Measurements from ENCODE around the gene FBXO46. TPM values are rescaled to one million over a fixed set of nuclear protein-coding genes. Genes with fewer than 3 reads are reported as not detected.
A peak's percentile ranks its signal among the peaks of the same experiment; 100 is the strongest.

The FBXO46 gene
- total RNA-seq, 1 experiment from 2014 or later = 43.9 TPM

GRCh38 chr19:45763691-45764294 is 33.1 kb upstream of the FBXO46 start:
- Mint-ChIP-seq H3K27me3 (ENCODE audit: low read depth) (peaks cover 13% of the 10 kb centered on the region), H3K27ac (no peak overlapping the region)

More at GRCh38 chr19:45763691-45764294, 33.1 kb upstream of the FBXO46 start:
- peaks cover 8 to 35% of the 10 kb centered on the region in 2 experiments for H3K4me1 Mint-ChIP-seq
- Histone ChIP-seq H3K27me3 (ENCODE audit: insufficient read depth, low read length) (no peaks in the 10 kb centered on the region), H3K14ac (ENCODE audit: insufficient read depth, low read length) (peak overlapping the region; percentile 0; the same call in 1 of the 2 replicates), H2BK15ac (ENCODE audit: low read depth, low read length) (no peak overlapping the region), H3K56ac (ENCODE audit: insufficient read length, low read depth, low read length) (no peak overlapping the region), H3K9me3 (ENCODE audit: control insufficient read depth, low read depth, low read length) (no peaks in the 10 kb centered on the region), H2BK20ac (ENCODE audit: low read depth, low read length, poor library complexity, severe bottlenecking) (no peak overlapping the region), H4K8ac (replicated peaks; ENCODE audit: insufficient read length, low read depth, low read length) (no peak overlapping the region), H4K5ac (ENCODE audit: insufficient read length, low read depth, low read length) (no peak overlapping the region), H2AFZ (ENCODE audit: low read length) (no peak overlapping the region), H3K79me2 (ENCODE audit: insufficient read depth, low read length) (no peaks in the 10 kb centered on the region), H3K4me2 (ENCODE audit: insufficient read depth, insufficient read length, low read length) (no peak overlapping the region), H4K20me1 (ENCODE audit: control insufficient read depth, insufficient read depth, insufficient read length) (no peaks in the 10 kb centered on the region), H3K23ac (ENCODE audit: insufficient read length, low read depth, low read length) (no peak overlapping the region), H3K18ac (ENCODE audit: insufficient read length, low read depth, low read length) (peak overlapping the region; percentile 61), H3K4me1 (ENCODE audit: insufficient read depth, low read length) (peaks cover 3% of the 10 kb centered on the region; the same call in 1 of the 2 replicates), H2BK120ac (ENCODE audit: low read depth, low read length, poor library complexity, severe bottlenecking) (no peak overlapping the region), H3K9ac (ENCODE audit: extremely low read depth, insufficient read length, low read length) (no peak overlapping the region), H3K4ac (ENCODE audit: low read depth, low read length) (no peak overlapping the region), H2BK5ac (ENCODE audit: insufficient read length, low read length) (no peak overlapping the region), H2BK12ac (ENCODE audit: insufficient read length, low read depth, low read length) (no peak overlapping the region), H3T11ph (ENCODE audit: low read length) (no peak overlapping the region), H4K91ac (ENCODE audit: insufficient read length, low read depth, low read length) (no peak overlapping the region), H3K23me2 (ENCODE audit: insufficient read length, low read depth, low read length, poor library complexity, severe bottlenecking) (peaks cover 12% of the 10 kb centered on the region), H2AK5ac (ENCODE audit: insufficient read length, low read length) (no peak overlapping the region), H3K79me1 (ENCODE audit: insufficient read depth, low read depth, low read length, poor library complexity, severe bottlenecking) (no peaks in the 10 kb centered on the region), H3K27ac (ENCODE audit: insufficient read length, low read depth, low read length) (no peak overlapping the region)
- 0 out of 7 replicates have a peak, but pooled peaks cover 0 to 2% (median 0%) of the 10 kb centered on the region in 3 experiments for H3K36me3 Mint-ChIP-seq (ENCODE audit: insufficient read depth in 1 of 3, low read depth in 3 of 3)
- TF ChIP-seq, protein P1, sequence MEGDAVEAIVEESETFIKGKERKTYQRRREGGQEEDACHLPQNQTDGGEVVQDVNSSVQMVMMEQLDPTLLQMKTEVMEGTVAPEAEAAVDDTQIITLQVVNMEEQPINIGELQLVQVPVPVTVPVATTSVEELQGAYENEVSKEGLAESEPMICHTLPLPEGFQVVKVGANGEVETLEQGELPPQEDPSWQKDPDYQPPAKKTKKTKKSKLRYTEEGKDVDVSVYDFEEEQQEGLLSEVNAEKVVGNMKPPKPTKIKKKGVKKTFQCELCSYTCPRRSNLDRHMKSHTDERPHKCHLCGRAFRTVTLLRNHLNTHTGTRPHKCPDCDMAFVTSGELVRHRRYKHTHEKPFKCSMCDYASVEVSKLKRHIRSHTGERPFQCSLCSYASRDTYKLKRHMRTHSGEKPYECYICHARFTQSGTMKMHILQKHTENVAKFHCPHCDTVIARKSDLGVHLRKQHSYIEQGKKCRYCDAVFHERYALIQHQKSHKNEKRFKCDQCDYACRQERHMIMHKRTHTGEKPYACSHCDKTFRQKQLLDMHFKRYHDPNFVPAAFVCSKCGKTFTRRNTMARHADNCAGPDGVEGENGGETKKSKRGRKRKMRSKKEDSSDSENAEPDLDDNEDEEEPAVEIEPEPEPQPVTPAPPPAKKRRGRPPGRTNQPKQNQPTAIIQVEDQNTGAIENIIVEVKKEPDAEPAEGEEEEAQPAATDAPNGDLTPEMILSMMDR (conservative IDR thresholded peaks at IDR 0.05) = no peak
- H3K9me3 Mint-ChIP-seq = no peaks in the 10 kb centered on the region; a peak in 1 of 5 replicates
- H3K4me3 Mint-ChIP-seq = no peak overlapping the region; a peak in 1 of 5 replicates
- DNase-seq = no peak
- no CpG with 5 or more reads among the region's 27 CpGs for WGBS (ENCODE audit: extremely low coverage, insufficient read length, low lambda C conversion rate)
